Stomach (tissue), 9 donors: ENCODE data around the gene COL5A1. TPM values are rescaled to one million over a fixed set of nuclear protein-coding genes. Genes with fewer than 3 reads are reported as not detected.

Experiments used
- DNase-seq, 2 donors: peaks; one replicate each; pipeline versions ENCODE4 v3.0.0 to v3.0.0-alpha.2; 2013 to 2019
- H3K27ac ChIP-seq, 5 donors: fragments of 200-600 bp in 4 of 5; sonication (generic) in 4 of 5; one replicate each; pipeline ENCODE4 v1.5.1; 2013 to 2019; ENCODE audit warnings: mild to moderate bottlenecking in 1 of 5, moderate library complexity in 1 of 5
- H3K27me3 ChIP-seq, 3 donors: fragments of 200-600 bp; sonication (generic); one replicate each; pipeline ENCODE4 v1.5.1; 2017 to 2019; ENCODE audit warnings: mixed run types in 1 of 3
- H3K36me3 ChIP-seq, 4 donors: fragments of 200-600 bp; sonication (generic); 1 replicate in 3 of 4; 2 replicates in 1 of 4; pipeline ENCODE4 v1.5.1; 2016 to 2019
- H3K4me1 ChIP-seq, 4 donors: fragments of 200-600 bp; sonication (generic); one replicate each; pipeline ENCODE4 v1.5.1; 2016 to 2019
- H3K4me3 ChIP-seq, 4 donors: fragments of 200-600 bp; sonication (generic) in 3 of 4; one replicate each; pipeline ENCODE4 v1.5.1; 2016 to 2019; ENCODE audit warnings: mild to moderate bottlenecking in 1 of 4
- H3K9me3 ChIP-seq, 4 donors: fragments of 200-600 bp; sonication (generic); one replicate each; pipeline ENCODE4 v1.5.1; 2016 to 2019
- CTCF ChIP-seq, 7 experiments: fragments of 450-650 bp in 4 of 7; fragments of 200-600 bp in 3 of 7; sonication (generic) in 3 of 7; IDR thresholded peaks; one replicate each; pipeline ENCODE4 v1.5.1; 2016 to 2019; ENCODE audit warnings: antibody characterized with exemption in 7 of 7, control low read depth in 2 of 7, mild to moderate bottlenecking in 1 of 7
- EP300 ChIP-seq: sonication (generic); formaldehyde crosslinking; IDR thresholded peaks from one replicate; pipeline ENCODE4 v1.6.1; 2017; ENCODE audit warnings: antibody characterized with exemption
- POLR2A ChIP-seq, 4 donors: fragments of 450-650 bp; IDR thresholded peaks; one replicate each; pipeline ENCODE4 v1.6.1; 2016; ENCODE audit warnings: antibody characterized with exemption in 4 of 4, control low read depth in 2 of 4, mild to moderate bottlenecking in 1 of 4, moderate library complexity in 1 of 4
- POLR2AphosphoS5 ChIP-seq, 3 donors: sonication (generic); formaldehyde crosslinking; IDR thresholded peaks; one replicate each; pipeline ENCODE4 v1.6.1; 2016; ENCODE audit warnings: antibody characterized with exemption in 3 of 3
- WGBS, 5 donors: extraction: QIAGEN DNeasy Blood & Tissue Kit in 3 of 5; methylation state at CpG; one replicate each; pipeline versions ENCODE4 v1.1.5 to v1.1.7; 2013 to 2018; 5-methylcytosine and 5-hydroxymethylcytosine counted together
- intact Hi-C: fragments of 100-400 bp; cut with DNase I; formaldehyde crosslinking; loops from one replicate; pipeline ENCODE4 v1.15.1; 2023; ENCODE audit warnings: low total_unique reads
- polyA plus RNA-seq, 3 donors: library from polyadenylated mRNA; stranded (reverse); fragments of 200-250 nt; gene quantifications; one replicate each; pipeline ENCODE4 v1.2.3, GENCODE V29; 2013
- total RNA-seq, 5 donors: library from RNA; depleted of rRNA; stranded (reverse); fragments of >200 nt; gene quantifications; one replicate each; pipeline versions ENCODE4 v1.1.0 to v1.2.3, GENCODE V29; 2014 to 2016
- donor health status: healthy with polysubstance abuse.
- donor health status: Bipolar disorder and iron deficiency.
- donor health status: healthy.

Gene COL5A1
- total and polyA plus RNA-seq, 8 donors: 7.3 to 205 (median 26.4) TPM

GRCh38 chr9:134837529-134837928 lies 195.9 kb downstream of the COL5A1 start:
- H3K4me3 ChIP-seq: no peak overlapping the region
- WGBS, 5 donors: 79 to 88% (median 84%) methylated on average over 12 of the region's 12 CpGs
- peaks cover 9 to 95% (median 62%) of the 10 kb centered on the region in 4 donors for H3K36me3 ChIP-seq
- H3K9me3 ChIP-seq: no peaks in the 10 kb centered on the region
- H3K27ac ChIP-seq: no peak overlapping the region
- H3K4me1 ChIP-seq: no peaks in the 10 kb centered on the region
- intact Hi-C loops: no loop called here
- no peak for DNase-seq
- TF ChIP-seq CTCF (IDR thresholded peaks at IDR 0.05) (no peak), POLR2A (IDR thresholded peaks at IDR 0.05) (no peak), POLR2AphosphoS5 (IDR thresholded peaks at IDR 0.05) (no peak), EP300 (no peak)
- no peaks in the 10 kb centered on the region for H3K27me3 ChIP-seq

GRCh38 chr9:134838651-134839454 lies 197.2 kb downstream of the COL5A1 start:
- DNase-seq: no peak
- Histone ChIP-seq H3K36me3 (peaks cover 10 to 97% (median 68%) of the 10 kb centered on the region in 4 donors), H3K27me3 (no peaks in the 10 kb centered on the region), H3K27ac (no peak overlapping the region), H3K9me3 (no peaks in the 10 kb centered on the region), H3K4me1 (no peaks in the 10 kb centered on the region), H3K4me3 (no peak overlapping the region)
- intact Hi-C loops: no loop called here
- no peak for TF ChIP-seq CTCF (IDR thresholded peaks at IDR 0.05)
- TF ChIP-seq POLR2A (IDR thresholded peaks at IDR 0.05): no peak
- no peak for TF ChIP-seq EP300
- TF ChIP-seq POLR2AphosphoS5 (IDR thresholded peaks at IDR 0.05): no peak
- WGBS, 5 donors: 79 to 88% (median 83%) methylated on average over 30 to 34 of the region's 34 CpGs

GRCh38 chr9:134839455-134840125 lies 198.0 kb downstream of the COL5A1 start:
- H3K4me3 ChIP-seq: no peak overlapping the region

More at GRCh38 chr9:134839455-134840125, 198.0 kb downstream of the COL5A1 start:
- Histone ChIP-seq H3K27ac (no peak overlapping the region), H3K9me3 (no peaks in the 10 kb centered on the region), H3K36me3 (peaks cover 10 to 97% (median 70%) of the 10 kb centered on the region in 4 donors), H3K27me3 (no peaks in the 10 kb centered on the region), H3K4me1 (no peaks in the 10 kb centered on the region)
- intact Hi-C loops: no loop called here
- TF ChIP-seq POLR2AphosphoS5 (IDR thresholded peaks at IDR 0.05) (no peak), POLR2A (IDR thresholded peaks at IDR 0.05) (no peak), CTCF (IDR thresholded peaks at IDR 0.05) (no peak), EP300 (no peak)
- DNase-seq: no peak
- 75 to 93% (median 81%) methylated on average over 3 to 21 of the region's 21 CpGs for WGBS, 5 donors
